GM18907 (cell line): Measurements from ENCODE around the gene DOCK3.
"Not testable (repeated sequence)": the region's sequence is repeated elsewhere in the genome, so short reads cannot be mapped to it uniquely, and the experiment has no call there.

Experiments used
- ATAC-seq: cut with Tn5 transposase; IDR thresholded peaks from one replicate; pipeline ENCODE4 v1.9.1; 2021; ENCODE audit warnings: mild to moderate bottlenecking, moderate library complexity; ENCODE audit not compliant: unreplicated experiment

Gene DOCK3

GRCh38 chr3:51075221-51075775, 400.6 kb downstream of the DOCK3 start:
- no peak for ATAC-seq

GRCh38 chr3:51082363-51082762, 407.6 kb downstream of the DOCK3 start:
- no peak for ATAC-seq

- no peak for ATAC-seq
Measured at GRCh38 chr3:51083490-51083889, 408.8 kb downstream of the DOCK3 start.

- not testable (repeated sequence) for ATAC-seq
Measured at GRCh38 chr3:51092141-51092540, 417.4 kb downstream of the DOCK3 start.

GRCh38 chr3:51094838-51095237, 420.1 kb downstream of the DOCK3 start:
- ATAC-seq: not testable (repeated sequence)

- no peak for ATAC-seq
Measured at GRCh38 chr3:51099794-51100535, 425.2 kb downstream of the DOCK3 start.

GRCh38 chr3:51100536-51100851, 425.8 kb downstream of the DOCK3 start:
- no peak for ATAC-seq

- ATAC-seq: no peak
Measured at GRCh38 chr3:51102396-51102795, 427.7 kb downstream of the DOCK3 start.

- no peak for ATAC-seq
Measured at GRCh38 chr3:51106242-51106876, 431.6 kb downstream of the DOCK3 start.

GRCh38 chr3:51110586-51110985, 435.9 kb downstream of the DOCK3 start:
- no peak for ATAC-seq

- ATAC-seq: no peak
Measured at GRCh38 chr3:51122944-51123343, 448.2 kb downstream of the DOCK3 start.

GRCh38 chr3:51123531-51123930, 448.8 kb downstream of the DOCK3 start:
- ATAC-seq: no peak

- not testable (repeated sequence) for ATAC-seq
Measured at GRCh38 chr3:51131607-51132006, 456.9 kb downstream of the DOCK3 start.

- no peak for ATAC-seq
Measured at GRCh38 chr3:51137715-51138114, 463.0 kb downstream of the DOCK3 start.

- ATAC-seq: no peak
Measured at GRCh38 chr3:51139616-51140015, 464.9 kb downstream of the DOCK3 start.

GRCh38 chr3:51141573-51141972, 466.8 kb downstream of the DOCK3 start:
- no peak for ATAC-seq

- ATAC-seq: no peak
Measured at GRCh38 chr3:51145811-51146585, 471.3 kb downstream of the DOCK3 start.

GRCh38 chr3:51146781-51147180, 472.1 kb downstream of the DOCK3 start:
- ATAC-seq: no peak

GRCh38 chr3:51156147-51156546, 481.4 kb downstream of the DOCK3 start:
- ATAC-seq: no peak

- ATAC-seq: no peak
Measured at GRCh38 chr3:51163051-51163450, 488.3 kb downstream of the DOCK3 start.

GRCh38 chr3:51173518-51174271, 499.0 kb downstream of the DOCK3 start:
- ATAC-seq: no peak
